GM18505 (cell line): ENCODE results near the gene CDKAL1.
"Not testable (repeated sequence)": the region's sequence is repeated elsewhere in the genome, so short reads cannot be mapped to it uniquely, and the experiment has no call there.

Source experiments
- ATAC-seq: cut with Tn5 transposase; IDR thresholded peaks from one replicate; pipeline ENCODE4 v1.9.1; 2021; ENCODE audit not compliant: unreplicated experiment
- POLR2A ChIP-seq: IDR thresholded peaks from 4 replicates; pipeline ENCODE4 v1.6.1; 2011; ENCODE audit warnings: borderline replicate concordance; ENCODE audit not compliant: insufficient read depth, insufficient read length; ENCODE audit errors: extremely low read depth

CDKAL1 gene

DNA sequence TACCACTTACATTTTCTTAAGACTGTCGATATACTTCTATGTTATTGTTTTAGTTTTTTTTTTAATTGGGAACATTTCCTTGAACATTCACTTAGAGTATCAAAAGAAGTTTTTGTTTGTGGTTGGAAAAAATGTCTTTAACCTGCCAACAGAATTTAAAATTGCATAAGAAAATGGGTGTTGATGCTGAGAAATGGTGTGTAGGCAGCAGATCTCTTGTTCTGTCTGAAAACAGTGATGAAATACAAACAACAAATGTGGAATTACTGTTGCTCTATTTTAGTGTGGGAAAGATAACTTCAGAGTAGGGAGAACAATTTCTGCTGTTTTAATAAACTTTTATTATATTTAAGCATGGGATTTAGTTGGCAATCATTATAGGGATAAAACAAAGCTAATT lies 293.5 kb downstream of the CDKAL1 start:
- no peak for ATAC-seq
- no peak for TF ChIP-seq POLR2A

DNA sequence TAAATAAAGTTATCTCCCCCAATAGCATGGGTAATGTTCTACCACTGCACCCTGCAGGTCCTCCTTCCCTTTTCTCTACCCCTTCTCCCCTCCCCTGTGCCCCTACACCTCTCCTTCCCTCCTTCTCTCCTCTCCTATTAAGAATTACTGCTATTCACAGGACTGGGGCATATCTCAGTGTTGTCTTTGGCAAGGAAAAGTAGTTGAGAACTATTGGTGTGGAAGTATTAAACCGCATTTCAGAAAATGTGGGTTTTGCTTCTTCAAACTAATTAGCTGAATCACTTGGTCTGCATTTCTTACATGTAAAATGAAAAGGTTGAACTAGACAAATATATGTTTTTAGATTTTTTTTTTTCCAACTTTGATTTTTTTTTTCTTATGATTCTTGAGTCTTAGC lies 296.3 kb downstream of the CDKAL1 start:
- no peak for TF ChIP-seq POLR2A
- no peak for ATAC-seq

DNA sequence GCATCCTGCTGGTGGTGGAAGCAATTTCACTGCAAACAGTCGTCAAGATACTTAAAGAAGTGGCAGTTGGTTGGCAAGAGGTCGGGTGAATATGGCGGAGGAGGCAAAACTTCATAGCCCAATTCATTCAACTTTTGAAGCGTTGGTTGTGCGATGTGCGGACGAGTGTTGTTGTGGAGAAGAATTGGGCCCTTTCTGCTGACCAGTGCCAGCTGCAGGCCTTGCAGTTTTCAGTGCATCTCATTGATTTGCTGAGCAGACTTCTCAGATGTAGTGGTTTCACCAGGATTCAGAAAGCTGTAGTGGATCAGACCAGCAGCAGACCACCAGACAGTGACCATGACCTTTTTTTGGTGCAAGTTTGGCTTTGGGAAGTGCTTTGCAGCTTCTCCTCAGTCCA lies 297.0 kb downstream of the CDKAL1 start:
- ATAC-seq = not testable (repeated sequence)

DNA sequence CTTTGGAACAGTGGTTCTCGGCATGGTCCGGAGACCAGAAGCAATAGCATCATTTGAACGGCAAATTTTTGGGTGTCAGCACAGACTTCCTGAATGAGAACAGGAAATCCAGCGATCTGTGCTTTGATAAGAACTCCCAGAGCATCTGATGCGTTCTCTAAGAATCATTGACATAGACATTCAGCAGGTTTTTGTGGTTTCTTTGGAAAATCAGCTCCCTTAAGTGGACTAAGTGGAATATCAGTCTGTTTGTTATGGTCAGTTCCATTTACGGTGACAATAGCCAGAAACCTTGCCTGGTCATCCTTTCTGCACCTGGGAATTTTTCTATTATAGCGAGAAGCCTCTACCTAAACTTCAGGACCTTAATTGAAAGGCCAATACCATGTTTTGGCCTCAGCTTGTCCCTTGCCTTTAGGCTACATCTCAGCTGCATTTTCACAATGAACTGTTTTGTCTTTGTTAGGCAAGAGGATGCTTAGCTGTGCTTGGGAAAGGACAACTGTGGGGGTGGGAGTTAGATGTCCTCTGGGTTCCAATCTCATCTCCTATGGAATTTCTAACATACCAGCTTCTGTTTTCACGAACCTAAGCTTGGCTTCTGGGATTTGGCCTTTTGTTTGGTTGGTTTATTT lies 299.7 kb downstream of the CDKAL1 start:
- ATAC-seq = no peak
- TF ChIP-seq POLR2A = no peak

DNA sequence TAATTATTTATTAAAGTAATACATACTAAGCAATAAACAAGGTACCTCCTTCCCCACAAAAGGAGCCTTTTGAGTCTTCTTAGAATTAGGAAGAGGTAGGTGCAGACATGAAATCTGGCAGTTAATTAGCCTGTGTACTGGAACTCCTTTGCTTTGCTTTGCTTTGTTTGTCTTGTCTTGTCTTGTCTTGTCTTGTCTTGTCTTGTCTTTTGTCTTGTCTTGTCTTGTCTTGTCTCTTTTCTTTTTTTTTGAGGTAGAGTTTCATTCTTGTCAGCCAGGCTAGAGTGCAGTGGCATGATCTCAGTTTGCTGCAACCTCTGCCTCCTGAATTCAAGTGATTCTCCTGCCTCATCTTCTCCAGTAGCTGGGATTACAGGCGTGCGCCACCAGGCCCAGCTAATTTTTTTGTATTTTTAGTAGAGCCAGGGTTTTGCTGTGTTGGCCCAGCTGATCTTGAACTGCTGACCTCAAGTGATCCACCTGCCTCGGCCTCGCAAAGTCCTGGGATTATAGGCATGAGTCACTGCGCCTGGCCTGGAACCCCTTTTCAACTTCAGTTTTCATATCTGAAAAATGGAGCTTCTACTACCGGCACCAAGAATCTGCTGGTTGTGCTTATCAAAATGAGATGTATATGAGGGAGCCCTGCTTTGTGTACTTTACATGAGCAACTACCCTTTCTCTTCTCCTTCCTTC lies 301.2 kb downstream of the CDKAL1 start:
- ATAC-seq = no peak
- no peak for TF ChIP-seq POLR2A

DNA sequence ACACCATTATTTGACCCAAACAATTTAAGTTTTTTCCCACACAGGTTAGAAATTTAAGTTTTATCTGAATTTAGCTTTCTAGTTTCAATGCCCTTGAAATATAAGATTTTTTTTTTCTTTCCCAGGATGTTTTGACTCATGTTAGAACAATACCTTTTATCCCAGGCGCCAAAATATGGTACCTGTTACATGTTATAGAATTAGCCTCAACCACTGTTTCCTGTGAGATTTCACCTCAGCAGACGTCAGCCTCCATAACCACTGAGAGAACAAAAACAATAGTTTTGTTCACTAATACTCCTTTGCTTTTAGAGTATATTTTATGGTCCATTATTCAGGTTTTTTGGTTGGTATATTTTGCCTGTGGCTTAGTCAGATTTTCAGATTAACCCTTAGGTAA lies 302.9 kb downstream of the CDKAL1 start:
- ATAC-seq = no peak
- TF ChIP-seq POLR2A = no peak

DNA sequence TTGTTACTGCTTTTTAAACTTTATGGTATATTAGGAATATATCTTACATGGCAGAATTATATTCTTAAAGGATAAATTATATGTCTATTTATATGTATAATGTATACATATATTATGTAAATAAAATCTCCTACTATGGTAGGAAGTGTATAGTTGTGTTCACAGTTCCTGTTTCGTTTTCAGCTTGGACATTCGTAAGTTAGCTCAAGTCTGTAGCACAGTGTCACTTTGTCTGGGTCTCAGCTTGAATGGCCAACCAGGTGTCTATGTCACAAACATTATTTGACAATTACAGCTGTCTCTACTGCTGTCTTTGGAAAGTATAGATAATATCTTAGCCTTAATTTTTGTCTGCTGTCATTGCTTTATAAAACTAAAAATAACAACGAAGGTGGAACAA lies 303.9 kb downstream of the CDKAL1 start:
- no peak for ATAC-seq
- TF ChIP-seq POLR2A = no peak

DNA sequence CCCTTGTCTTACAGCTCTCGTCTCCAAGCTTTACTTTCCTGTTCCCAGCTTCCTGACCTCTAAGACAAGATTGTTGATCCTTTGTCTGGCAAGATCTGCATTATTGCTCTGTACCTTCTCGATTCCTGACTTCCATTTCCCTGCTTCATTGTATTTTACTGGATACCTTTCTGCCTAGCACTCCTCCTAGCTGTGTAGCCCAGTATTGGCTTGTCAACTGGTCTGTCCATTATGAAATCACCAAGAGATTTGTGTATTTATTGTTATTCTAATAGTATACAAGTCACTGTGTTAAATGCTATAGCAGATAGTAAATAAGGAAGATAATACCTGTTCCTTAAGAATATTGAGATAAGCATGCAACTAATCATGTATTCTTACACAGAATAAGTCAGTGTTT lies 305.4 kb downstream of the CDKAL1 start:
- ATAC-seq = no peak

DNA sequence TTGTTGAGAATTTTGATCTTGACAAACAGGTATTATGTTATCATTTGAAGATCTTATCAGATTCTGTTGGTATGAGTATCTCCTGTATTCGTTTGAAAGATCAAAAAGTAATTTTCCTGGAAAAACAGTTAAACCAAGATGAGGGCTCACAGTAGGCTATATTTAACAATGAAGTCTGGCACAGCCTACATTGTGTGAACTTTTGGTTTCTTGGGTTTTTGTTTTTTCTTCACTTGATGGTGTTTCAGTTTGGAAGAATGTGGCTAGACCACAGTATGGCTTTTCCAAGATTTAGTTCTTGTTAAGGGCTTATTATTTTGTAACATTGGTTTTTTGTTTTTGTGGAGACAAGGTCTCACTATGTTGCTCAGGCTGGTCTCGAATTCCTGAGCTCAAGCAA lies 306.4 kb downstream of the CDKAL1 start:
- ATAC-seq = no peak
- no peak for TF ChIP-seq POLR2A

More for the DNA sequence above, 305.4 kb downstream of the CDKAL1 start:
- no peak for TF ChIP-seq POLR2A

DNA sequence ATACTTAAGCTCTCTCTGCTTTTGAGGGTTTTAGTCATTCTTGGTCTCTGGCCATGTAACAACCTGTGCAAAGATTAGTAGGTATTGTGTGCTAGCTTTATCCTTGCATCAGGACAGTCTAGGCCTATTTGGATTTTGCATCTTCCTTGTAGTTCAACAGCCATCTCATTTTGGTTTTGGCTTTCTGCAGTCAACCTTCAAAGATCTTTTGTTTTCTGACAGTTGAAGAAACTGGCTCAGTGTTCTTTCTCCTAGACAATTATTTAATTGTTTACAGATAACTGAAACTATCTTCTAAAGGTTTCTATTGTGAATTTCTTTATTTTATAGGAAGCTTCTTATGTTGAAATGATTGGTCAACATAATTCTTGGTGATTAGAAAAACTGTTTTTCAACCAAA lies 307.5 kb downstream of the CDKAL1 start:
- no peak for ATAC-seq
- TF ChIP-seq POLR2A = no peak

DNA sequence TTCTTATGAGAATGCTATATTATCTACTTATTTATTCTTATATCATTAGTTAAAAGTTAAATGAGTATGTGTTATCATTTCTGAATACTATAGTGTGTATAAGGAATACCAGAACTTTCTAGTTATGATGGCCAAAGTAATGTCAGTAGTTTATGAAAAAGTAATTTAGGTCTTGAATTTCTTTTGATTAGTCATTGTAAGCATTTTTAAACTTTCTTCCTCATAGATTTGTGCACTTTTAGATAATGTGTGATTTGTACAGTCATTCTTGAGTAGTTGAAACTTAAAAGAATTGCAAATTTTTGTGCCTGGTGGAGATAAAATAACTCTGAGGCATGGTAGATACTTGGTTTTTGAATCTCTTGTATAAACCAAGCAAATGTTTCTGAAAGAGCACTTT lies 311.3 kb downstream of the CDKAL1 start:
- no peak for TF ChIP-seq POLR2A
- ATAC-seq = no peak

DNA sequence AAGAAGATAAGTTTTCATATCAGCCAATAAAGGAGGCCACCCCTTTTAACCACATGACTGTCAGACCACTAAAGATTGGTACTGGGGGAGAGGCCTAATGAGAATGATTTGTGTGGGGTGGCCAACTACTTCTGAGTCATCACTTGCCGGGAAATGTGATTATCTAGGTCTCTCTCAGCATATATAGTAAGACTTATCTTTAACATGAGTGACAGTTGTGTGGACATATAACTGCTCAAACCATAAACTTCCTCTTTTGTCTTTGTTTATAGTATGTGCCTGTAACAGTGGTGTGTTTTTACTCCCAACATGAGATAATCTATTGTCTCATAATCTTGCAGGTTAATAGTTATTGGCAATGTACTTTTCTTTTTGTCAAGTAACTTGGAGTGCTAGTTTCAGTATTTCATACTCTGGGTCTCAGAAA lies 312.4 kb downstream of the CDKAL1 start:
- ATAC-seq = no peak

DNA sequence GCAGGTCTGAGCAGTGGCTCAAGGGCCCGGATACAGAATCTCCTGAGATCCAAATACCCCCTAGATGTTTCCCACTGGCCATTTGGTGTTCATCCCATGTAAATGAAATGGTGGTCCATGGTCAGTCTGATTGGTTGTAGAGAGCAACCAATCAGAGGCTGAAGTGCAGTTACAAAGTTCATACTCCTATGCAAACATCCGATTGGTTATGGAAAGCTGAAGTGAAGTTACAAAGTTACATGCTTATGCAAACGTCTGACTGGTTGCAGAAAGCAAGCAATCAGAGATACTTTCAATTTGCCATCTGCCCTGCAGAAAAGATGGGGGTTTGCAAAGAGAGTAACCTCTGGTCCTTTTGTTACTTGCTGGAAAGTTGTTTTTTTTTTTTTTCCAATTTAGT lies 313.6 kb downstream of the CDKAL1 start:
- ATAC-seq = no peak

More for the DNA sequence above, 312.4 kb downstream of the CDKAL1 start:
- TF ChIP-seq POLR2A = no peak

DNA sequence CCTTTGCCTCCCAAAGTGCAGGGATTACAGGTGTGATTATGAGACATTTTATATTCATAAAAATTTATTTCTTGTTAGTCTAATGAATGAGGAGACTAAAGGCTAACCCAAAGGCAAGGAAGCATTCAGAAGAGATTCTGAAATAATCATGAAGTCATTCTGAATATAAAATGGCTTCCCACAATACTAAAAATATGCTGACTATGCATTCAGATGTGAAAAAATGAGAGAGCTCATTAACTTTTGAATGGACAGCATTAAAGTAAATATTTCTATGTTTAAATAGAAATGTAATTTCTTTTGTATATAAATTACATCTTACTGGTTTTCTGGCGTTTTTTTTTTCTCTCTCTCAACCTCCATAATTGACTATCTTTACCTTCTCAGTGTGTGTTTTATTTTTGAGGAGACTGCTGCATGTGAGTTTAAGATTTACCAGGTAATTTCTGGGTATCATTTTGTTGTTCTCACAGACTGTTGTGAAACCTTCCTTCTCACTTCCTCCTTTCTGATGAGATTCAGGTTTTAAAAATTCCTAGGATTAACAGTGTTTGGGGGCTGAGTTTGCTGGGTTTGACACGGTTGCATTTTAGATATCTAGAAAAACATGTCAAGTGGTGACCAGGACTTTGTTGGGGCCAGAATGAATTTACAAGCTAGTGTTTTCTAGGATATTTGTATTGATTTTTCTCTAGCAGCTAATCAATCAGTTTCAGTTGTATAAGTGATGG lies 316.6 kb downstream of the CDKAL1 start:
- no peak for TF ChIP-seq POLR2A
- no peak for ATAC-seq

More for the DNA sequence above, 313.6 kb downstream of the CDKAL1 start:
- no peak for TF ChIP-seq POLR2A
